ENCODE measurements around the gene RNF2. TPM values are rescaled to one million over a fixed set of nuclear protein-coding genes. Genes with fewer than 3 reads are reported as not detected.

Gene RNF2
- total RNA-seq, 1 experiment from 2014 or later: 75.3 TPM

GRCh38 chr1:185091480-185091879 lies 46.1 kb downstream of the RNF2 start:
- peaks cover 2% of the 10 kb centered on the region; the same call in 1 of the 2 replicates for H3K79me2 ChIP-seq (ENCODE audit: insufficient read depth, low read length)
- H4K20me1 ChIP-seq (ENCODE audit: control insufficient read depth, insufficient read depth, insufficient read length): no peaks in the 10 kb centered on the region
- H4K5ac ChIP-seq (ENCODE audit: insufficient read length, low read depth, low read length): no peak overlapping the region
- no peak overlapping the region for H3K4ac ChIP-seq (ENCODE audit: low read depth, low read length)
- no peak overlapping the region for H3K18ac ChIP-seq (ENCODE audit: insufficient read length, low read depth, low read length)
- no peak overlapping the region for H4K91ac ChIP-seq (ENCODE audit: insufficient read length, low read depth, low read length)
- Mint-ChIP-seq H3K27me3 (ENCODE audit: low read depth) (no peaks in the 10 kb centered on the region), H3K9me3 (no peaks in the 10 kb centered on the region), H3K36me3 (ENCODE audit: insufficient read depth in 1 of 3, low read depth in 3 of 3) (peaks cover 28 to 71% (median 54%) of the 10 kb centered on the region in 3 experiments), H3K27ac (no peak overlapping the region; a peak in 1 of 7 replicates), H3K4me1 (peaks cover 2% of the 10 kb centered on the region in 2 experiments), H3K4me3 (no peak overlapping the region)
- no peak overlapping the region for H2BK15ac ChIP-seq (ENCODE audit: low read depth, low read length)
- no peak overlapping the region for H4K8ac ChIP-seq (replicated peaks; ENCODE audit: insufficient read length, low read depth, low read length)
- peaks cover under 1% of the 10 kb centered on the region for H3K79me1 ChIP-seq (ENCODE audit: insufficient read depth, low read depth, low read length, poor library complexity, severe bottlenecking)
- H3K23ac ChIP-seq (ENCODE audit: insufficient read length, low read depth, low read length): no peak overlapping the region
- H3K14ac ChIP-seq (ENCODE audit: insufficient read depth, low read length): no peak overlapping the region
- H2BK120ac ChIP-seq (ENCODE audit: low read depth, low read length, poor library complexity, severe bottlenecking): no peak overlapping the region
- no peak overlapping the region for H3T11ph ChIP-seq (ENCODE audit: low read length)
- no peak overlapping the region for H3K56ac ChIP-seq (ENCODE audit: insufficient read length, low read depth, low read length)
- no peak overlapping the region for H3K4me2 ChIP-seq (ENCODE audit: insufficient read depth, insufficient read length, low read length)
- H3K9me3 ChIP-seq (ENCODE audit: control insufficient read depth, low read depth, low read length): no peaks in the 10 kb centered on the region
- H3K27ac ChIP-seq (ENCODE audit: insufficient read length, low read depth, low read length): no peak overlapping the region
- no peak overlapping the region for H2BK20ac ChIP-seq (ENCODE audit: low read depth, low read length, poor library complexity, severe bottlenecking)
- H3K23me2 ChIP-seq (ENCODE audit: insufficient read length, low read depth, low read length, poor library complexity, severe bottlenecking): no peaks in the 10 kb centered on the region
- no peak for TF ChIP-seq CTCF (conservative IDR thresholded peaks at IDR 0.05)
- no peak overlapping the region for H2BK5ac ChIP-seq (ENCODE audit: insufficient read length, low read length)
- no peak overlapping the region for H3K9ac ChIP-seq (ENCODE audit: extremely low read depth, insufficient read length, low read length)
- no peak overlapping the region for H2AFZ ChIP-seq (ENCODE audit: low read length)
- WGBS (ENCODE audit: extremely low coverage, insufficient read length, low lambda C conversion rate): no CpG with 5 or more reads among the region's 5 CpGs
- no peak for DNase-seq
- no peak overlapping the region for H2AK5ac ChIP-seq (ENCODE audit: insufficient read length, low read length)
- H3K27me3 ChIP-seq (ENCODE audit: insufficient read depth, low read length): no peaks in the 10 kb centered on the region
- H2BK12ac ChIP-seq (ENCODE audit: insufficient read length, low read depth, low read length): no peak overlapping the region
- no peaks in the 10 kb centered on the region for H3K4me1 ChIP-seq (ENCODE audit: insufficient read depth, low read length)
